CD14-positive monocyte (primary cell): ENCODE data around the gene NXF1. TPM values are rescaled to one million over a fixed set of nuclear protein-coding genes. Genes with fewer than 3 reads are reported as not detected.
"Not testable (repeated sequence)": the region's sequence is repeated elsewhere in the genome, so short reads cannot be mapped to it uniquely, and the experiment has no call there.

Experiments used
- DNase-seq, 3 donors: peaks; one replicate each; pipeline ENCODE4 v3.0.0-alpha.2; 2011 to 2022
- H2AFZ ChIP-seq: 2 replicates; pipeline ENCODE4 v1.6.0; 2012; ENCODE audit warnings: mild to moderate bottlenecking, low read depth, low read length, inconsistent platforms; ENCODE audit not compliant: insufficient read depth, poor library complexity, severe bottlenecking
- H3K27ac ChIP-seq, 2 donors: 1 replicate in 1 of 2; 2 replicates in 1 of 2; pipeline ENCODE4 v1.5.1; 2012 to 2013; ENCODE audit warnings: low read length in 2 of 2, control low read depth in 1 of 2, inconsistent platforms in 1 of 2, low read depth in 1 of 2, mild to moderate bottlenecking in 1 of 2
- H3K27me3 ChIP-seq, 2 donors: one replicate each; pipeline versions ENCODE4 v1.6.0 to v1.6.1; 2011 to 2013; ENCODE audit warnings: low read length in 2 of 2; ENCODE audit not compliant: control insufficient read depth in 2 of 2, insufficient read depth in 2 of 2
- H3K36me3 ChIP-seq, 2 donors: replicated peaks in 1 of 2; 1 replicate in 1 of 2; 2 replicates in 1 of 2; pipeline versions ENCODE4 v1.5.1 to v1.6.1; 2012 to 2013; ENCODE audit warnings: low read length in 2 of 2, control low read depth in 1 of 2, inconsistent platforms in 1 of 2, mild to moderate bottlenecking in 1 of 2; ENCODE audit not compliant: insufficient read depth in 2 of 2, control insufficient read depth in 1 of 2
- H3K4me1 ChIP-seq, 2 donors: 1 replicate in 1 of 2; 2 replicates in 1 of 2; pipeline versions ENCODE4 v1.5.1 to v1.6.1; 2012 to 2013; ENCODE audit warnings: low read length in 2 of 2, control low read depth in 1 of 2, inconsistent platforms in 1 of 2, mild to moderate bottlenecking in 1 of 2, moderate library complexity in 1 of 2; ENCODE audit not compliant: insufficient read depth in 2 of 2, control insufficient read depth in 1 of 2
- H3K4me2 ChIP-seq: replicated peaks from 2 replicates; pipeline ENCODE3; 2012; ENCODE audit warnings: low read length, moderate library complexity, mild to moderate bottlenecking; ENCODE audit not compliant: poor library complexity, severe bottlenecking; ENCODE audit errors: extremely low read depth
- H3K4me3 ChIP-seq, 3 experiments: fragments of 200-600 bp in 1 of 3; sonication (generic) in 1 of 3; replicated peaks in 1 of 3; 1 replicate in 2 of 3; 2 replicates in 1 of 3; pipeline ENCODE4 v1.5.1; 2011 to 2013; ENCODE audit warnings: low read length in 3 of 3, mild to moderate bottlenecking in 3 of 3, control low read depth in 2 of 3, low read depth in 2 of 3, inconsistent platforms in 1 of 3, moderate library complexity in 1 of 3
- H3K79me2 ChIP-seq: 2 replicates; pipeline ENCODE4 v1.6.0; 2012; ENCODE audit warnings: mild to moderate bottlenecking, control low read depth, inconsistent platforms, low read length, moderate library complexity; ENCODE audit not compliant: insufficient read depth
- H3K9ac ChIP-seq: 2 replicates; pipeline ENCODE4 v1.6.0; 2017; ENCODE audit warnings: low read length, mild to moderate bottlenecking; ENCODE audit not compliant: insufficient read depth, poor library complexity, severe bottlenecking
- H3K9me3 ChIP-seq, 2 donors: replicated peaks in 1 of 2; 1 replicate in 1 of 2; 2 replicates in 1 of 2; pipeline versions ENCODE4 v1.5.1 to v1.6.1; 2012 to 2013; ENCODE audit warnings: low read length in 2 of 2, control low read depth in 1 of 2; ENCODE audit not compliant: control insufficient read depth in 1 of 2, insufficient read depth in 1 of 2
- H4K20me1 ChIP-seq: 2 replicates; pipeline ENCODE4 v1.6.0; 2012; ENCODE audit warnings: mild to moderate bottlenecking, low read length, control low read depth, moderate library complexity; ENCODE audit not compliant: insufficient read depth
- H3K27ac Mint-ChIP-seq, 7 donors: one replicate each; pipeline ENCODE4 v1.8.0; 2020; ENCODE audit warnings: mild to moderate bottlenecking in 7 of 7, mixed read lengths in 7 of 7, moderate library complexity in 6 of 7, inconsistent platforms in 2 of 7
- H3K27me3 Mint-ChIP-seq, 3 donors: one replicate each; pipeline ENCODE4 v1.8.0; 2021 to 2022; ENCODE audit warnings: low read depth in 3 of 3, mild to moderate bottlenecking in 3 of 3, mixed read lengths in 3 of 3, moderate library complexity in 3 of 3, inconsistent platforms in 1 of 3
- H3K36me3 Mint-ChIP-seq, 2 donors: one replicate each; pipeline ENCODE4 v1.8.0; 2020; ENCODE audit warnings: mixed read lengths in 2 of 2, inconsistent platforms in 1 of 2, mild to moderate bottlenecking in 1 of 2
- H3K4me1 Mint-ChIP-seq: one replicate; pipeline ENCODE4 v1.8.0; 2020; ENCODE audit warnings: mild to moderate bottlenecking, mixed read lengths
- H3K4me3 Mint-ChIP-seq, 2 donors: one replicate each; pipeline ENCODE4 v1.8.0; 2020; ENCODE audit warnings: mild to moderate bottlenecking in 2 of 2, mixed read lengths in 2 of 2, moderate library complexity in 1 of 2
- H3K9me3 Mint-ChIP-seq, 7 donors: one replicate each; pipeline ENCODE4 v1.8.0; 2020 to 2022; ENCODE audit warnings: mixed read lengths in 7 of 7, mild to moderate bottlenecking in 6 of 7, moderate library complexity in 6 of 7, inconsistent platforms in 2 of 7
- WGBS: methylation state at CpG from one replicate; pipeline ENCODE4 v1.1.5; 2013; ENCODE audit warnings: missing lambda C conversion rate; ENCODE audit not compliant: insufficient coverage; 5-methylcytosine and 5-hydroxymethylcytosine counted together
- intact Hi-C, 2 donors: fragments of 100-400 bp; cut with micrococcal nuclease; formaldehyde crosslinking; loops; one replicate each; pipeline versions ENCODE4 v1.15.0 to v1.15.1; 2023
- polyA plus RNA-seq, 3 donors: library from polyadenylated mRNA; depleted of rRNA in 1 of 3; unstranded in 2 of 3; stranded (reverse) in 1 of 3; fragments of 300-500 nt in 2 of 3; fragments of >200 nt in 1 of 3; fragmentation: Illumina TruSeq in 2 of 3; gene quantifications; 1 replicate in 2 of 3; 2 replicates in 1 of 3; pipeline ENCODE4 v1.2.3, GENCODE V29; 2012 to 2021
- TF ChIP-seq, protein P1 (sequence below): fragments of 200-600 bp; IDR thresholded peaks from one replicate; pipeline ENCODE4 v1.8.0; 2022; ENCODE audit warnings: antibody characterized with exemption, mild to moderate bottlenecking

NXF1 gene
- polyA plus RNA-seq, 3 donors: 50.1 to 748 (median 70.6) TPM

DNA sequence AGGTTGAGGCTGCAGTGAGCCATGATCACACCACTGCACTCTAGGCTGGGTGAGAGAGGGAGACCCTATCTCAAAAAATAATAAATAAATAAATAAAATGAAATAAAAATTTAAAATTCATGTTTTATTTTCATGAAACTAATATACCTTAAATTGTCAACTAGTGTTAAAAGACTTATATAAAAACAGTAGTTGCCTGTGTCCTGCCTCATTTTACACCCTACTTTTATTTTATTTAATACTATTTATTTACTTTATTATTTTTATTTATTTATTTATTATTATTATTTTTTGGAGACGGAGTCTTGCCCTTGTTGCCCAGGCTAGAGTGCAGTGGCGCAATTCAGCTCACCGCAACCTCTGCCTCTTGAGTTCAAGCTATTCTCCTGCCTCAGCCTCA, 38.9 kb upstream of the NXF1 start:
- H3K27ac ChIP-seq: no peak overlapping the region
- Mint-ChIP-seq H3K27ac (no peak overlapping the region), H3K9me3 (peaks cover 0 to 3% (median 0%) of the 10 kb centered on the region in 7 donors), H3K4me1 (peaks cover 11% of the 10 kb centered on the region), H3K4me3 (no peak overlapping the region), H3K27me3 (no peaks in the 10 kb centered on the region), H3K36me3 (peaks cover 0 to 2% of the 10 kb centered on the region in 2 donors)
- intact Hi-C loops: no loop called here
- H3K27me3 ChIP-seq: no peaks in the 10 kb centered on the region
- peaks cover 21 to 24% of the 10 kb centered on the region in 2 donors for H3K4me1 ChIP-seq
- H4K20me1 ChIP-seq: no peaks in the 10 kb centered on the region
- H3K79me2 ChIP-seq: peaks cover 3% of the 10 kb centered on the region
- DNase-seq: no peak
- no peaks in the 10 kb centered on the region for H3K9me3 ChIP-seq
- H3K9ac ChIP-seq: no peak overlapping the region
- TF ChIP-seq, protein P1, sequence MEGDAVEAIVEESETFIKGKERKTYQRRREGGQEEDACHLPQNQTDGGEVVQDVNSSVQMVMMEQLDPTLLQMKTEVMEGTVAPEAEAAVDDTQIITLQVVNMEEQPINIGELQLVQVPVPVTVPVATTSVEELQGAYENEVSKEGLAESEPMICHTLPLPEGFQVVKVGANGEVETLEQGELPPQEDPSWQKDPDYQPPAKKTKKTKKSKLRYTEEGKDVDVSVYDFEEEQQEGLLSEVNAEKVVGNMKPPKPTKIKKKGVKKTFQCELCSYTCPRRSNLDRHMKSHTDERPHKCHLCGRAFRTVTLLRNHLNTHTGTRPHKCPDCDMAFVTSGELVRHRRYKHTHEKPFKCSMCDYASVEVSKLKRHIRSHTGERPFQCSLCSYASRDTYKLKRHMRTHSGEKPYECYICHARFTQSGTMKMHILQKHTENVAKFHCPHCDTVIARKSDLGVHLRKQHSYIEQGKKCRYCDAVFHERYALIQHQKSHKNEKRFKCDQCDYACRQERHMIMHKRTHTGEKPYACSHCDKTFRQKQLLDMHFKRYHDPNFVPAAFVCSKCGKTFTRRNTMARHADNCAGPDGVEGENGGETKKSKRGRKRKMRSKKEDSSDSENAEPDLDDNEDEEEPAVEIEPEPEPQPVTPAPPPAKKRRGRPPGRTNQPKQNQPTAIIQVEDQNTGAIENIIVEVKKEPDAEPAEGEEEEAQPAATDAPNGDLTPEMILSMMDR: no peak
- no peak overlapping the region for H2AFZ ChIP-seq
- H3K4me2 ChIP-seq: no peak overlapping the region
- H3K36me3 ChIP-seq: no peaks in the 10 kb centered on the region
- H3K4me3 ChIP-seq: no peak overlapping the region
- WGBS: no CpG with 5 or more reads among the region's 3 CpGs

DNA sequence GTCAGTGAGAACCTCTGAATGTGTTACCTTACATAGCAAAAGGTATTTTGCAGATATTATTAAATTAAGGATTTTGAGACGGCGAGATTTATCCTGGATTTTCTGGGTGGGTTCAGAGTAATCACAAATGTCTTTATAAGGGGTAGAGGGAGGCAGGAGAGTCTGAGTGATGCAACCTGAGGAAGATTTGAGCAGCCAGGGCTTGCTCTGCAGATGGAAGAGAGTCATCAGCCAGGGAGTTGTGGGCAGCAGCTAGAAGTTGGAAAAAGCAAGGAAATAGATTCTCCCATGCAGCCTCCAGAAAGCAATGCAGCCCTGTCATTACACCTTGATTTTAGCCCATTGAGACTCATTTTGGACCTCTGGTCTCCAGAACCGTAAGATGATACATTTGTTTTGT, 38.2 kb upstream of the NXF1 start:
- 100% methylated on average over 1 of the region's 3 CpGs for WGBS
- peaks cover 26 to 31% of the 10 kb centered on the region in 2 donors for H3K4me1 ChIP-seq
- H3K4me2 ChIP-seq: no peak overlapping the region
- H3K36me3 ChIP-seq: no peaks in the 10 kb centered on the region
- no peaks in the 10 kb centered on the region for H3K9me3 ChIP-seq
- H3K27ac Mint-ChIP-seq: no peak overlapping the region
- H3K4me1 Mint-ChIP-seq: peaks cover 16% of the 10 kb centered on the region
- no peak overlapping the region for H3K9ac ChIP-seq
- no peaks in the 10 kb centered on the region for H3K36me3 Mint-ChIP-seq
- no peaks in the 10 kb centered on the region for H3K27me3 ChIP-seq
- H3K9me3 Mint-ChIP-seq: peaks cover 0 to 3% (median 0%) of the 10 kb centered on the region in 7 donors
- no peaks in the 10 kb centered on the region for H3K27me3 Mint-ChIP-seq
- H4K20me1 ChIP-seq: no peaks in the 10 kb centered on the region
- no peak overlapping the region for H3K4me3 Mint-ChIP-seq
- intact Hi-C loops: no loop called here
- no peak overlapping the region for H3K27ac ChIP-seq
- no peak overlapping the region for H3K4me3 ChIP-seq
- DNase-seq: no peak
- TF ChIP-seq, protein P1: no peak
- H2AFZ ChIP-seq: no peak overlapping the region
- peaks cover 10% of the 10 kb centered on the region for H3K79me2 ChIP-seq

DNA sequence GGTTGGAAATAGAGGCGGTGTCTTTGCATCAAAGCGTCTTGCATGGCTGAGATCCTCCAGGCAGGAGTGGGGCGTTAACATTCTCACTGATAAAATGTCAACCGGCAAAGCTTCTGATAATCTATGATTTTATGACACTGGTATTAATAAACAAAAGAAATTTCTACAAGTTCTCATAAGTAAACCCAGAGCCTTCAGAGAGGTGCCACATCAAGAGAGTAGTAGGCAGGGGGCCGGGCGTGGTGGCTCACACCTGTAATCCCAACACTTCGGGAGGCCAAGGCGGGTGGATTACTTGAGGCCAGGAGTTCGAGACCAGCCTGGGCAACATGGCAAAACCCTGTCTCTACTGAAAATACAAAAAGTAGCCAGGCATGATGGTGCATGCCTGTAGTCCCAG, 37.7 kb upstream of the NXF1 start:
- intact Hi-C loops: loop anchor here in 1 of 2 donors (1.0 kb wide), 1 partner anchor 12 kb away; no protein-coding TSS in a partner anchor
- not testable (repeated sequence) for H3K27me3 Mint-ChIP-seq, H3K36me3 ChIP-seq, H3K36me3 Mint-ChIP-seq, H3K4me3 Mint-ChIP-seq, H3K9me3 Mint-ChIP-seq, H3K27me3 ChIP-seq, H3K27ac Mint-ChIP-seq, H3K9ac ChIP-seq, H3K9me3 ChIP-seq, DNase-seq, H4K20me1 ChIP-seq
- H3K27ac ChIP-seq: peak overlapping the region; percentile 97 to 99
- peaks cover 17% of the 10 kb centered on the region for H3K4me1 Mint-ChIP-seq
- peak overlapping the region; percentile 97 for H3K4me2 ChIP-seq
- peak overlapping the region; percentile 100 for H2AFZ ChIP-seq
- H3K79me2 ChIP-seq: peaks cover 15% of the 10 kb centered on the region
- H3K4me3 ChIP-seq: peak overlapping the region in 1 of 3 experiments; percentile 98
- peaks cover 29 to 36% of the 10 kb centered on the region in 2 donors for H3K4me1 ChIP-seq
- WGBS: 97% methylated on average over 5 of the region's 9 CpGs
